HG02852 (cell line): ENCODE measurements around the gene SLC9A6.
"Not testable (repeated sequence)": the region's sequence is repeated elsewhere in the genome, so short reads cannot be mapped to it uniquely, and the experiment has no call there.

Source experiments
- ATAC-seq: cut with Tn5 transposase; IDR thresholded peaks from one replicate; pipeline ENCODE4 v1.9.1; 2021; ENCODE audit warnings: mild to moderate bottlenecking, moderate library complexity; ENCODE audit not compliant: unreplicated experiment

SLC9A6 gene

DNA sequence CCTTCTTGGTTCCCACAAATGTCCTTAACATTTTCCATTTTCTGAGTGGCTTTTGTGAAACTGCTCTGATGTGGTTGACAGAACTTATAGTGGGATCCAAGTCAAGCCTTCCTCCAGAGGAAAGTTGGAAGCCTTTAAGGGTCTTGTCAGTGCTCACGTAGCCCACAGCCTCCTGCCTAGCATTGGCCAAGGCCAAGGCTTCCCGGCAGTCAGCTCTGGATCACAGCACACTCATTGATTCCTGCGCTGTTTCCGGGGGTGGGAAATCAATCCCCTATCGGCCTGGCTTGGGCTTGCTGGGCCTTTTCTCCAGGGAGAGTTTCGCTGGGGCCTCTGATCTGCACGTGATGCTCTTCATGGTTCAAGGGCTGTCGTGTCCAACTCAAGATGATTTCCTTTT lies 76.1 kb downstream of the SLC9A6 start:
- ATAC-seq = no peak

DNA sequence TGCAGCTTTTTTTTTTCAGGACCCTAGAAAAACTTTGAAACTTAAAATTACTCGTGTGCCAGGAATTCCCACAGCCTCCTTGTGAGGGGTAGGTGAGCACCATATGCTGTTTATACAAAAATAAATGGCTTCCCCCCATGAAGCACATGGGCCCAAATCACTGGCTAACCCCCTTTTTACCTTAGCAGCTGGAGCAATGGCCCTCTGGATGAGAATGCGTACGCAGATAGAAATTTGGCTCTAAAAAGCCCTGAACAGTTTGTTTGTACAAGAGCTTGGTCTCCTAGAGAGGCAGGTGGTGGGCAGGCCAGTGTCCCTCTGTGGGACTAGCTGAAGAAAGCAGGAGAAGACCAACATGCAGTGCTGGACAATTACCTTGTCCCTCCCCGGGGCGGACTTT lies 76.5 kb downstream of the SLC9A6 start:
- no peak for ATAC-seq

DNA sequence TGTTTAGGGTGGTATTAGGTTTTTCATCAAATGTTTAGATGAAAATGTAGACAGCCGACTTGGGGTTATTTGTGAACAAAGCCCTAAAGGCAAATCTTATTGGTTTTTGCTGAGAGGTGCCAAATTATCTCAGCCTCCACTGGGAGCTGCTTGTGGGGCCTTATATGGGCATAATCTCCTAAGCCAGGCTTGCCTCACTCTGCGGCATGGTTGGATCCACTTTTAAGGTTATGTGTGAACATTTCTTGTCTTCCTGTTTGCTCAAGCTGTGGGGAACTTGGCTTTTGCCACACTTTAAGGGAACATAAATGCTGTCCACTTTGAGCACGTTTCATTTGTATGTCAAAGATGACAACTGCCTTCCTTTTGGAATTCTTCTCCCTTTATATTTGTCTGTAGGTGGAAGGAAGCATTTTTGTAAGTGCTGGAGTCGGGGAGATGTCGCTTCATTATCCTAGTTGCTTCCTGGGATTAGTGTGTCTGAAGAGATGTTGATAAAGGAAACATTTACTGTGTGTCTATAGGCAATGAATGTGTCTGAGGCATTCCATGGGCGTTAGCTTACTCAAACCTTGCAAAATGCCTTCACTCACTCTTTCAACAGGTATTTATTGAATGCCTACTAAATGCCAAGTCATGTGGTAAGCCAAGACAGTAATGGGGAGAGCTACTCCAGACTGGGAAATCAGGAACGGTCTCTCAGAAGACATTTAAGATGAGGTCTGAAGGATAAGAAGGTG lies 78.3 kb downstream of the SLC9A6 start:
- no peak for ATAC-seq

DNA sequence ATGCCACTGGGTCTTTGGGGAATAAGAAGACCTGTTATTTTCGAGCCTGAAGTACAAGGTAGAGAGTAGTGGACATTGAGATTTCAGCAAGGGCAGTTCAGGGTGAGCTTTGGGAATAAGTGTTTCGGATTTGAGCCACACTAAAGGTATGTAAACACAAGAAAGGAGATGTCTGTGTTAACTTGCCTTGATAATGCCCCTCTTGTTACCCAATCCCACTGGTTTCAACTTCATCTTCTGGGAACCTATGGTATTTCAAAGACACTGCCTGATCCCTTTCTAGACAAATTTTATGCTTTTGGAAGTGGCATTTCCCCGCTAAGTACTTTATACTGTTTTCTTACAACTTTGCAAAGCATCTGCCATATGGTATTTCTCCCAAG lies 79.4 kb downstream of the SLC9A6 start:
- ATAC-seq = no peak

DNA sequence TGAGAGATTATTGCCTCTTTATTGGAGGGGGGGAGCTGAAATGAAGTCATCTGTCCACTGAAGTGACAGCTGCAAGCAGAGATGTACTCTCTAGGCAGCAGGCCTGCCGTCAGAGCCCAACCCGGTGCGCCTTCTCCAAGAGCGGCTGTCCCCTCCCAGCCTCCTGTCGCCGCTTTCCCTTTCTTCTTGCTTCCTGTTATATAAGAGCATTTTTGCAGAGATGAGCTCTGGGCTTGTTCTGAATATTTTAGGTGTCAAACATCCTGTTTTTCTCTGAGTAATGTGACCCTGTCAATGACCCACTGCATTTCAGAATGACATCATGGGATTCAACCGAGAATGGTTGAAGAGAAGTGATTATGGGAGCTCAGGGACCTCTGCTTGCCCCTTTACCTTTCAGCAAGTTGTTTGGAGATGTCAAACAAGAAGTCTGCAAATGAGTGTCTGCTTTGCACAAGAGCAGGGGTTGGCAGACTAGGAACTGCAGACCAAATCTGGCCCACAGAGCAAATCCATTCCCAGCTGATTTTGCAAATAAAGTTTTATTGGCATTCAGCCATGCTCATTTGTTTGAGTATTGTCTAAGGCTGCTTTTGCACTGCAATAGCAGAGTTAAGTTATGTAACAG lies 79.9 kb downstream of the SLC9A6 start:
- ATAC-seq = no peak

DNA sequence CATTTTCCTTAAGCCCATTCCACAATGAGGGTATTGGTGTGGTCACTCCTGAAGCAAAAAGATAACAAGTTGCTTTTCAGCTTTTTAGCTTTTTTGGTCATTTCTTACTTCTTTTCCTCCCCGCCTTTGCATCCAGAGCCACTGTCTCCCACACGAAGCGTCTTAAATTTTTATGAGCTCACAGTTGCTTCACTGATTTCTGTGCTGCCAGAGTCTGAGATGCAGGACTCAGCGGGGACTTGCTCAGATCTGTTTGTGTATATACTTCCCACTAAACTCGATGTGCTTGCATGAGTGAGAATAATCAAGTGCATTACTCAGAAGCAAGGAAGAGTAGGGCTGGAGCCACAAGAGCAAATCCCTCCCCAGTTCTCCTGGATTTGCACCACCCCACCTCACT lies 81.9 kb downstream of the SLC9A6 start:
- no peak for ATAC-seq

DNA sequence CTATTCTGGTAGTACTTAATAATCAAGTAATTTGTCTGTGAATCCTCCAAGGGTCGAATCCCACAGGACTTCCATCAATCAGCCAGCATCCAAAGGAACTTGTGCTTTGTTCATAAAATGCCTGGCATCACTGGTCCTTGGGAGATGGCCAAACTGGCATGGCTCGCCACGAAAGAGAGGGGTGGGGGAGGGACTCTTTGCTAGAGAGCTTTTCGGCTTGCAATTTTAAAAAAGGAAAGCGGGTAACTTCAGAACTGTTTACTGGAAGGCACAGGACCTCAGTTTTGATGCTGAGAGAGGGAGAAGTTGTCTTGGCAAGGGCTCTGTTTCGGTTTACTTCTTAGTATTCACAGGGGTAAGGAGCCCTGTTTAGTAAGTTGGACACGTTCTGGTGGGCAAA lies 82.7 kb downstream of the SLC9A6 start:
- no peak for ATAC-seq

DNA sequence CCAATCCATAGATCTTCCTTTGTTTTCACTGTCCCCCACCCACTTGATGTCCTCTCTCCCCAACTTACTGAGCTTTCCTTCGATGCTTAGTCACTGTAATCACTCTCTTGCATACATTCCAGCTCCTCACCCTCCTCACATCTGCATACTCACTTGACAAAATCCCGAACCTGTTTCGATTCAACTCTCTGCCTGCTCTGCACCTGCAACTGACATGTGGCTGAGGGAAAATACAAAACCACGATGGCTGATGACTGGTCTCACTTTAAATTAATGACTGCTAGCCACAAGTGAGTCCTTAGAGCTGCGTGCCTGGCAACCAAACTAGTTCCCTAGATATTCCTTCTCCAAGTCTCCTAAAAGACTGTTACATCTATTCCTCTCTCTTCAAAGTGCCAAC lies 91.7 kb downstream of the SLC9A6 start:
- ATAC-seq = no peak

DNA sequence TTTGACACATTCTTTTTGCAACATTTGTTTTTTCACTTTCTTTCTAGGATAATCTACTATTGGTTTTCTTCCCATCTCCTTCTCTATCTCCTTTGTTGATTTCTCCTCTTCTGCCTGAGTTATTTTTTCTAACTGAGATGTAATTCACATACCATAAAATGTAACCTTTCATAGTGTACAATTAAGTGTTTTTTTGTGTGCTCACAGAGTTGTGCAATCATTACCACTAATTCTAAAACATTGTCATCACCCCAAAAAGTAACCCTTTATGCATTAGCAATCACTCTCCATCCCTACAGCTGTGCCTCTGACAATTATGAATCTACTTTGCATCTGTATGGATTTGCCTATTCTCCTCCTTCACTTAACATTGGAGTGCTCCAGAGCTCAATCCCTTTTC lies 95.5 kb downstream of the SLC9A6 start:
- no peak for ATAC-seq

DNA sequence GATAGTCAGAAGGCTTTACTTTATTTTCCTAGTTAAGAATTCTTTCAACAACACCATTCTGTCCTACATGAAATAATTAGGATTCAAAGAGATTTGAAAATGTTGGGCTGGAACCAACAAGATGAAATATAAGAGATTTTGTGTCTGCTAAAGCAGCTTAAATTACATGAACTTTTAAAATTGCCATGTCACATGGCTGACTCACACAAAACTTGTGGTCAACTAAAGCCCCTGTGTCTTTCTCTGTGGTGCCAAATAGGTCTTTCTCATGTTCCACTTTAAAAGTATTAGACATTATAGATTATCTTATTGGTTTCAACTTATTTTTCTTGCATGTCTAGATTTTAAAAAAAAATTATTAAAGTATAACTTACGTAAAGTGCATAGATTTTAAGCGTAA lies 101.3 kb downstream of the SLC9A6 start:
- ATAC-seq = no peak

DNA sequence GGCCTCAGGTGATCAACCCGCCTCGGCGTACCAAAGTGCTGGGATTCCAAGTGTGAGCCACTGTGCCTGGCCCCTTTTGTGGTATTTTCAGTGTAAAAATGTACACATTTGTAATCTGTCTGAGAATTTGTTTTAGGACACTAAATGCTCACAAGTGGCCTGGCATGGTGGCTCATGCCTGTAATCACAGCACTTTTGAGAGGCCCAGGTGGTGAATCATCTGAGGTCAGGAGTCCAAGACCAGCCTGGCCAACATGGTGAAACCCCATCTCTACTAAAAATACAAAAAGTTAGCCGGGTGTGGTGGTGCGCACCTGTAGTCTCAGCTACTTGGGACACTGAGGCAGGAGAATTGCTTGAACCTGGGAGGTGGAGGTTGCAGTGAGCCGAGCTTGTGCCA lies 106.7 kb downstream of the SLC9A6 start:
- not testable (repeated sequence) for ATAC-seq

DNA sequence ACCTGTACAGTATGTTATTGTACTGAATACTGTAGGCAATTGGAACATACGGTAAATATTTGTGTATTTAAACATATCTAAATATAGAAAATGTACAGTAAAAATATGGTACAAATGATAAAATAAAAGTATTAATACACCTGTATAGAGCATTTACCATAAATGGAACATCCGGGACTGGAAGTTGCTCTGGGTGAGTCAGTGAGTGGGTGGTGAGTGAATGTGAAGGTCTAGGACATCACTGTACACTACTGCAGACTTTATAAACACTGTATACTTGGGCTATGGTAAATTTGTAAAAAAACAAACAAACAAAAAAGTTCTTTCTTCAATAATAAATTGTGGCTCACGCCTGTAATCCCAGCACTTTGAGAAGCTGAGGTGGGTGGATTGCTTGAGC lies 109.7 kb downstream of the SLC9A6 start:
- ATAC-seq = no peak
